HepG2 (cell line): ENCODE data around the gene HDAC4.

Source experiments
- EZH2 ChIP-seq: conservative IDR thresholded peaks from 2 replicates; pipeline ENCODE4 v1.6.1; 2012; ENCODE audit warnings: mild to moderate bottlenecking, low read depth, low read length, moderate library complexity
- GABPA ChIP-seq, 2 experiments: IDR thresholded peaks; 2 replicates each; pipeline ENCODE4 v1.6.1; 2011 to 2016; ENCODE audit warnings: low read depth in 2 of 2, low read length in 1 of 2, missing biosample characterization in 1 of 2, missing genetic modification characterization in 1 of 2
- NFE2L2 ChIP-seq: fragments of 150-350 bp; IDR thresholded peaks from 2 replicates; pipeline ENCODE4 v1.6.1; 2014; ENCODE audit warnings: low read length
- PHB2 ChIP-seq: fragments of 450-650 bp; IDR thresholded peaks from 2 replicates; pipeline ENCODE4 v1.6.1; 2018; ENCODE audit not compliant: partially characterized antibody
- ZFP37 ChIP-seq: sonication (generic); formaldehyde crosslinking; IDR thresholded peaks from 2 replicates; pipeline ENCODE4 v1.4.0; 2020; ENCODE audit warnings: missing genetic modification reagents, borderline replicate concordance
- TF ChIP-seq, protein P1 (sequence below): sonication (generic); formaldehyde crosslinking; IDR thresholded peaks from 2 replicates; pipeline ENCODE4 v1.5.0; 2020; ENCODE audit warnings: mild to moderate bottlenecking, missing genetic modification reagents, moderate library complexity
- TF ChIP-seq, protein P2 (sequence below): IDR thresholded peaks from 2 replicates; pipeline ENCODE4 v1.6.1; 2016; ENCODE audit warnings: mild to moderate bottlenecking
- TF ChIP-seq, protein P3 (sequence below): sonication (generic); formaldehyde crosslinking; conservative IDR thresholded peaks from 2 replicates; pipeline ENCODE4 v1.8.0; 2022; ENCODE audit warnings: low read depth, missing genetic modification reagents
- TF ChIP-seq, protein P4 (sequence below): IDR thresholded peaks from 2 replicates; pipeline ENCODE4 v1.6.1; 2016; ENCODE audit warnings: low read depth, borderline replicate concordance
- TF ChIP-seq, protein P5 (sequence below): IDR thresholded peaks from 2 replicates; pipeline ENCODE4 v1.6.1; 2016; ENCODE audit warnings: mild to moderate bottlenecking, missing biosample characterization, missing genetic modification reagents
- TF ChIP-seq, protein P6 (sequence below): sonication (generic); formaldehyde crosslinking; IDR thresholded peaks from 2 replicates; pipeline ENCODE4 v1.5.1; 2020; ENCODE audit warnings: mild to moderate bottlenecking, missing genetic modification reagents

DNA sequence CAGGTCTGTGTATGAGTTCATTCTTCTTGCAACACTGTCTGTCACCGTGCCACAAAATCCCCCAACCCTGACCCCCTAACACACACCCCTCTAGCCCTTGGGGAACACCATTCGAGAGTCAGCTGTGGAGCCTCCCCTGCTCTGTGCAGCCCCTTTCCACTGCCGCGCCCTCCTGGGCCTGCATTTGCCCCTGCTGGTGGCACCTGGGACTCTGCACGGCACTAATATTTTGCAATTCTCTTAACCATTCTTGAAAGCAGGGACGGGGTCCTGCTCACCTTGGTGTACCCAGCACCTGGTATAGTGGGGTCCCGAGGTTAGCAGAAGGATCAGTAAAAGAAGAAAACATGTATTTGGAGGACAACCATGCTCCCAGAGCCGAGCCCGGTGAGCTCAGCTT lies 124.0 kb downstream of the HDAC4 start:
- no peak for TF ChIP-seq PHB2
- TF ChIP-seq, protein P1, sequence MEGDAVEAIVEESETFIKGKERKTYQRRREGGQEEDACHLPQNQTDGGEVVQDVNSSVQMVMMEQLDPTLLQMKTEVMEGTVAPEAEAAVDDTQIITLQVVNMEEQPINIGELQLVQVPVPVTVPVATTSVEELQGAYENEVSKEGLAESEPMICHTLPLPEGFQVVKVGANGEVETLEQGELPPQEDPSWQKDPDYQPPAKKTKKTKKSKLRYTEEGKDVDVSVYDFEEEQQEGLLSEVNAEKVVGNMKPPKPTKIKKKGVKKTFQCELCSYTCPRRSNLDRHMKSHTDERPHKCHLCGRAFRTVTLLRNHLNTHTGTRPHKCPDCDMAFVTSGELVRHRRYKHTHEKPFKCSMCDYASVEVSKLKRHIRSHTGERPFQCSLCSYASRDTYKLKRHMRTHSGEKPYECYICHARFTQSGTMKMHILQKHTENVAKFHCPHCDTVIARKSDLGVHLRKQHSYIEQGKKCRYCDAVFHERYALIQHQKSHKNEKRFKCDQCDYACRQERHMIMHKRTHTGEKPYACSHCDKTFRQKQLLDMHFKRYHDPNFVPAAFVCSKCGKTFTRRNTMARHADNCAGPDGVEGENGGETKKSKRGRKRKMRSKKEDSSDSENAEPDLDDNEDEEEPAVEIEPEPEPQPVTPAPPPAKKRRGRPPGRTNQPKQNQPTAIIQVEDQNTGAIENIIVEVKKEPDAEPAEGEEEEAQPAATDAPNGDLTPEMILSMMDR: no peak
- TF ChIP-seq, protein P2, sequence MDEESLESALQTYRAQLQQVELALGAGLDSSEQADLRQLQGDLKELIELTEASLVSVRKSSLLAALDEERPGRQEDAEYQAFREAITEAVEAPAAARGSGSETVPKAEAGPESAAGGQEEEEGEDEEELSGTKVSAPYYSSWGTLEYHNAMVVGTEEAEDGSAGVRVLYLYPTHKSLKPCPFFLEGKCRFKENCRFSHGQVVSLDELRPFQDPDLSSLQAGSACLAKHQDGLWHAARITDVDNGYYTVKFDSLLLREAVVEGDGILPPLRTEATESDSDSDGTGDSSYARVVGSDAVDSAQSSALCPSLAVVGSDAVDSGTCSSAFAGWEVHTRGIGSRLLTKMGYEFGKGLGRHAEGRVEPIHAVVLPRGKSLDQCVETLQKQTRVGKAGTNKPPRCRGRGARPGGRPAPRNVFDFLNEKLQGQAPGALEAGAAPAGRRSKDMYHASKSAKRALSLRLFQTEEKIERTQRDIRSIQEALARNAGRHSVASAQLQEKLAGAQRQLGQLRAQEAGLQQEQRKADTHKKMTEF: no peak
- no peak for TF ChIP-seq GABPA (IDR thresholded peaks at IDR 0.05; ENCODE audit: low read depth, low read length)
- TF ChIP-seq GABPA (CRISPR knock-in tag; IDR thresholded peaks at IDR 0.05; ENCODE audit: low read depth): no peak
- TF ChIP-seq EZH2: no peak
- no peak for TF ChIP-seq NFE2L2
- TF ChIP-seq, protein P3, sequence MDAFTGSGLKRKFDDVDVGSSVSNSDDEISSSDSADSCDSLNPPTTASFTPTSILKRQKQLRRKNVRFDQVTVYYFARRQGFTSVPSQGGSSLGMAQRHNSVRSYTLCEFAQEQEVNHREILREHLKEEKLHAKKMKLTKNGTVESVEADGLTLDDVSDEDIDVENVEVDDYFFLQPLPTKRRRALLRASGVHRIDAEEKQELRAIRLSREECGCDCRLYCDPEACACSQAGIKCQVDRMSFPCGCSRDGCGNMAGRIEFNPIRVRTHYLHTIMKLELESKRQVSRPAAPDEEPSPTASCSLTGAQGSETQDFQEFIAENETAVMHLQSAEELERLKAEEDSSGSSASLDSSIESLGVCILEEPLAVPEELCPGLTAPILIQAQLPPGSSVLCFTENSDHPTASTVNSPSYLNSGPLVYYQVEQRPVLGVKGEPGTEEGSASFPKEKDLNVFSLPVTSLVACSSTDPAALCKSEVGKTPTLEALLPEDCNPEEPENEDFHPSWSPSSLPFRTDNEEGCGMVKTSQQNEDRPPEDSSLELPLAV: no peak
- TF ChIP-seq, protein P4, sequence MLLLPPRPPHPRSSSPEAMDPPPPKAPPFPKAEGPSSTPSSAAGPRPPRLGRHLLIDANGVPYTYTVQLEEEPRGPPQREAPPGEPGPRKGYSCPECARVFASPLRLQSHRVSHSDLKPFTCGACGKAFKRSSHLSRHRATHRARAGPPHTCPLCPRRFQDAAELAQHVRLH (CRISPR knock-in tag): no peak
- no peak for TF ChIP-seq ZFP37 (CRISPR knock-in tag)
- TF ChIP-seq, protein P5, sequence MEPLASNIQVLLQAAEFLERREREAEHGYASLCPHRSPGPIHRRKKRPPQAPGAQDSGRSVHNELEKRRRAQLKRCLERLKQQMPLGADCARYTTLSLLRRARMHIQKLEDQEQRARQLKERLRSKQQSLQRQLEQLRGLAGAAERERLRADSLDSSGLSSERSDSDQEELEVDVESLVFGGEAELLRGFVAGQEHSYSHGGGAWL (CRISPR knock-in tag): no peak
- TF ChIP-seq, protein P6, sequence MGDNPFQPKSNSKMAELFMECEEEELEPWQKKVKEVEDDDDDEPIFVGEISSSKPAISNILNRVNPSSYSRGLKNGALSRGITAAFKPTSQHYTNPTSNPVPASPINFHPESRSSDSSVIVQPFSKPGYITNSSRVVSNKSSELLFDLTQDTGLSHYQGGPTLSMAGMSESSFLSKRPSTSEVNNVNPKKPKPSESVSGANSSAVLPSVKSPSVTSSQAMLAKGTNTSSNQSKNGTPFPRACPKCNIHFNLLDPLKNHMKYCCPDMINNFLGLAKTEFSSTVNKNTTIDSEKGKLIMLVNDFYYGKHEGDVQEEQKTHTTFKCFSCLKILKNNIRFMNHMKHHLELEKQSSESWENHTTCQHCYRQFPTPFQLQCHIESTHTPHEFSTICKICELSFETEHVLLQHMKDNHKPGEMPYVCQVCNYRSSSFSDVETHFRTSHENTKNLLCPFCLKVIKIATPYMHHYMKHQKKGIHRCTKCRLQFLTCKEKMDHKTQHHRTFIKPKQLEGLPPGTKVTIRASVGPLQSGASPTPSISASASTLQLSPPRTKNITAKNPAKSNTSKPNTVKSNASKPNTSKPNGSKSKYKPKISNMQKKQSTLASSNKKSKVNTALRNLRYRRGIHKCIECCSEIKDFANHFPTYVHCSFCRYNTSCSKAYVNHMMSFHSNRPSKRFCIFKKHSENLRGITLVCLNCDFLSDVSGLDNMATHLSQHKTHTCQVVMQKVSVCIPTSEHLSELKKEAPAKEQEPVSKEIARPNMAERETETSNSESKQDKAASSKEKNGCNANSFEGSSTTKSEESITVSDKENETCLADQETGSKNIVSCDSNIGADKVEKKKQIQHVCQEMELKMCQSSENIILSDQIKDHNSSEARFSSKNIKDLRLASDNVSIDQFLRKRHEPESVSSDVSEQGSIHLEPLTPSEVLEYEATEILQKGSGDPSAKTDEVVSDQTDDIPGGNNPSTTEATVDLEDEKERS: no peak
